Stimulated activated CD4-positive, alpha-beta T cell treated with anti-CD3 and anti-CD28 coated beads, Interleukin-15, amount 100 ng/mL, for 48 hours (primary cell): Measurements from ENCODE around the gene TCP11.

Experiments
- DNase-seq, 2 donors: peaks; one replicate each; pipeline ENCODE4 v3.0.0-alpha.2; 2020; ENCODE audit warnings: low read depth in 2 of 2

TCP11 gene

GRCh38 chr6:35141007-35141655 is at the start of gene TCP11:
Gene TCP11, minus strand, starts transcription at chr6:35141339. Its CDS starts 469 bp downstream, at chr6:35140870.
- peak in 1 of 2 donors; percentile 8 for DNase-seq

GRCh38 chr6:35190306-35190705 is 49.2 kb upstream of the TCP11 start:
- DNase-seq = no peak

DNA sequence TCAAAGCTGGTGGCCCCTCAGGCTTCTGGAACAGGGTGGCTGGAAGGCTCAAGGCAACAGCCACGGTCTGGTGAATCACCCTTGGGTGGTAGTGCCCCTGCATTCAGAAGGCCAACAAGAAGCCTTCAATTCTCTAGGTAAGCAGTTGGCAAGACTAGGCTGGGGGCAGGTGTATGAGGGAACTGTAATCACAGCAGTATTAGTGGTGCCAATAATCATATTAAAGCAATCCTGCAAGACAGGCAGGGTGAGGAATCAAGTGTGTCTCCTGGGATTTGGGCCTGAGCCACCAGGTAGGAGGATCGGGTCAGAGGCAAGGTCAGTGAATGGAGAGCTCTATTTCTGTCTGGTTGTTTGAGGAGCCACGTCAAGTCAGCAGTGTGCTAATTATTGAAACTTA is 47.7 kb upstream of the TCP11 start:
- DNase-seq = no peak

DNA sequence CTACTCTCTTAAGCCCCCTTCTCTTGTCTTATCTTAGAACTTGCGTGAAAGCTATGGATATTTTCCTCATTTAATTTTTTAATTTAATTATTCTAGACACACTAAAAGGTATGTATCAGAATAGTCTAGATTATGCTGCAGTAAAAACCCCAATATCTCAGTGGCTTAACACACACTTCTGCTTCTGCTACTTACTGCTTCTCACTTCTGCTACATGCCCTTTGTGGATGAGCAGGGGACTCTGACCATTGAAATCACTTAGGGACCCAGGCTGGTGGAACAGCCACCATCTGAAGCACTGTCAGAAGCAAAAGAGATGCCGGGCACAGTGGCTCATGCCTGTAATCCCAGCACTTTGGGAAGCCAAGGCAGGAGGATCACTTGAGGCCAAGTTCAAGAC is 45.4 kb upstream of the TCP11 start:
- no peak for DNase-seq

- DNase-seq = no peak
Observed at GRCh38 chr6:35185971-35186370, 44.8 kb upstream of the TCP11 start.

GRCh38 chr6:35185302-35185681 is 44.2 kb upstream of the TCP11 start:
- DNase-seq = no peak

- no peak for DNase-seq
Observed at GRCh38 chr6:35184580-35185301, 43.6 kb upstream of the TCP11 start.

DNA sequence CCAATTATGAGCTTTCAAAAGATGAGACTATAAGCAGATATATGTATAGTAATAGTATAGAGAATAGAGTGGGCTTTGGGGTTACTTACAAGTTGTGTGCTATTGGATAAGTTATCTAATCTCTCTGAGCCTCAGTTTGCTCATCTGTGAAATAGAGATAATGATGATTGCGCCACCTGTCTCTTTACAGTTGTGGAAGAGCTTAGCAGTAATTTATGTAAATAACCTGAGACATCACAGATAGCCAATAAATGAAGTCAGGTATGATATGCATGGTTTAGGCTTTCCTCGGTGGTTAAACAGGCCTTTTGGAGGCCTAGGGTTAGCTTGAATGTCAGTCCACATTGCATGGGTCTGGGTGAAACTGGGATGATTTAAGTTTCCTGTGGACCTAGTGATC is 42.8 kb upstream of the TCP11 start:
- DNase-seq = no peak

DNA sequence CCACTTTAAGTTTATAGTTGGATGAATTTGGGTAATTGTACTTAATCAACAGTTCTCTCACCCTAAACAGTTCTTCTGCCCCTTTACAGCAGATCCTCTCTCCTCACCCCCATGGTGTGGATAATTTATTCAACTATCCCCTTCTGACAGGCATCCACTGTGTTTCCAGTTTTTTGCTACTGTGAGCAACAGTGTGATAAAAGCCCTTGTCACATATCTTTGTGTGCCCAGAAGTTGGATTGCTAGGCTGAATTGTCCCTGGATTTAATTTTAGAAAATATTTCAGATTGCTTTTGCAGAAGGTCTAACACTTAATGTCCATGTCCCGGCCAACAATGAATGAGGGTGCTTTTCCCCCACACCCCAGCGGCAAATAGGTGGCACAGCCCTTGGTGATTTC is 42.1 kb upstream of the TCP11 start:
- no peak for DNase-seq

DNA sequence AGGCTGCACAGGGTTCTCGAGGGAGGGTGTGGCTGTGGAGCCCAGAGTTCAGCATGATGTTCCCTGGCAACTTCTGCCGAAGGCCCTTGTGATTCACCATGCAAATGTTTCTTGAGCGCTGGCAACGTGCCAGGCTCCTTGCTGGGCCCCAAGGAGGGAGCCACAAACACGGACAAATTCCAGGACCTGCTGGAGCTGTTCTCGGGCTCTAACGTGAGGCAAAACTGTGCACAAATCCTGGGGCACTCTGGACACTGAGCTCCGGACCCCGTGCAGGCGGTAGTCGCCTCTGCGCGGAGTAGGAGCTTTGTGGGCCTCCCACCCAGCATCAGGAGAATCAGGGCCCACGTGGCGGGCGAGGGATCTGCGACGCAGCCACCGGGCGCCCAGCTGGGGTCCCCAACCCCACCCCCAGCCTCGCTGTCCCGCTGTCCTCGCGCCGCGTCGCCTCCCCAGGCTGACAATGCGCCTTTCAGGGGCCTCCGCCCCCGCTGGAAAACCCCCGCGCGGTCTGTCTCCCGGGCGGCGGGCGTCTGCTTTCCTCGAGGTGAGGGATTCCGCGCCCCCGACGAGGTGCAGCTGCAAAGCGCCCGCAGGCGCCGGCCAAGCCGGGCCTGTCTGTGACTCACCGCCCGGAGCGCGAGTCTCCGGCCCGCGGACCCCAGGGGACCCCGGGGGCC is 40.9 kb upstream of the TCP11 start:
- no peak for DNase-seq

GRCh38 chr6:35181308-35181932 is 40.3 kb upstream of the TCP11 start:
- no peak for DNase-seq

GRCh38 chr6:35179901-35180535 is 38.9 kb upstream of the TCP11 start:
- no peak for DNase-seq

DNA sequence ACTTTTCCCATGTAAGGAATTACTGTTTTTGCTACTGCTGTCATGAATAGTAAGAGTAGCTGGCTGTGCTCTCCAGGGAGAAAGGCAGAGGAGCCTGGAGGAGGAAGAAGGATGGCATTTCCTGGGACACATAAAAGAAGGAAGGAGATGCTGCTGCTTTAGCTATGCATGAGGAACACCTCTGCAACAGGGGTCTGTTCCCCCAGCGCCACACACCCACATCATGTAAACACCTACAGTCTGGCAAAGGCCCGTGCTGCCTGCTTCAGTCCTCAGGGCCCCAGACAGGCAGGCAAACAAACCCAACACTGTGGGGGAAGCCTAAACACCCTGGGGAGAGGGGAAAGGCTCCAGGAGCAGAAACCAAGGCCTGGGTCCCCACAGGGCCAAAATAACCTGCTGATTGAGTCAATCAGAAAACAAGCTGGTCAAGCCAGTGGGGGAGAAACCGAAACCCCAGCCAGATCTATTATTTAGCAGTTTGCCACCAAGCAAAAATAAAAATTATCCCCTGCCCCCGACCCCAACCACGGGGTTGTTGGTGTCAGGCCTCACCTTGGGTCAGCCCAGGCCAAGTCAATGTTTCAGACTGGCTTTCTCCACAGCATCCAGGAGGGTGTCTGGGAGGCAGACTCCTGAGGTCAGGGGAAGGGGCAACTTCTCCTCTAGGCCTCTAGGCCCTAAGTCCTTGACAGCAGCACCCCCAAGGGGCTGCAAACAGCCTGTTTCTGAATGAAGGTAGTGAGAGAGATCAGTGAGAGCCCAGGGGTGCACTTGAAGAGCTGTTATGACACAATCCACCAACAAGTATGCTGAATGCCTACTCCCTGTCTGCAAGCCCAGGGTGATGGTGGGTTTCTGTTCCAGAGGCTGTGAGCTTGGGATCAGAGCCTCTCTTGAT is 38.0 kb upstream of the TCP11 start:
- no peak for DNase-seq

- no peak for DNase-seq
Observed at GRCh38 chr6:35178012-35178411, 36.9 kb upstream of the TCP11 start.

DNA sequence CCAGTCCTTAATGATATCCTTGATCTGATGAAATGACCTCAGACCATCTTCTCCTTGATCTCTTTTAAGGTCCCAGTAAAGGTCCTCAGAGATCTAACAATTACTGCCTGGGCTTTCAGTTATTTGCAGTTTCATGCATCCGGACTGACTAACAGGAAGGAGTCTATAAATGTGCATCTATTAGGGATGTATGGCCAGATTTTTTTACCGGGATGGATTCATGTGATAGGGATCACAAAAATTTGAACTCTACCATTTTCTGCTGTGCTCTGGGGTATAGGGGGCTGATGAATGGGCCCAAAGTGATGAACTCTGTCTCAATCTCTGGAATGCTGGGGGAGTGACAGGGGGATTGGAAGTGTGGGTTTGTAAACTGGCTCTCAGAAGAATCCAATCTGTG is 36.5 kb upstream of the TCP11 start:
- DNase-seq = no peak

GRCh38 chr6:35177157-35177556 is 36.0 kb upstream of the TCP11 start:
- no peak for DNase-seq

- DNase-seq = no peak
Observed at GRCh38 chr6:35176301-35177024, 35.3 kb upstream of the TCP11 start.

DNA sequence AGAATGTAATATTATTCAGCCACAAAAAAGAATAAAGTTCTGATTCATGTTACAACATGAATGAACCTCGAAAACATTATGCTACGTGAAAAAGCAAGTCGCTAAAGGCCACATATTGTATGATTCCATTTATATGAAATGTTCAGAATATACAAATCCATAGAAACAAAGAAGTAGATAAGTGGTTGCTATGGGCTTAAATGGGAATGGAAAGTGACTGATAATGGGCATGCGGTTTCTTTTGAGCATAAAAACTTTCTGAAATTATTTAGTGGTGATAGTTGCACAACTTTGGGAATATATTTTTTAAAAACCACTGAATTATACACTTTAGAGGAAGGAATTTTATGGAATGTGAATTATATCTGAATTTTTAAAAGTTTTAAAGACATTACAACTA is 33.4 kb upstream of the TCP11 start:
- no peak for DNase-seq

- no peak for DNase-seq
Observed at GRCh38 chr6:35174088-35174434, 32.9 kb upstream of the TCP11 start.

GRCh38 chr6:35173427-35174087 is 32.4 kb upstream of the TCP11 start:
- DNase-seq = no peak
